H1 (cell line): ENCODE measurements around the gene NDC80. TPM values are rescaled to one million over a fixed set of nuclear protein-coding genes. Genes with fewer than 3 reads are reported as not detected.

Experiments
- CTCF ChIA-PET: fragments of 300-600 bp; sonication (Branson Sonifier 250); formaldehyde crosslinking; loops from one replicate; lab custom pipeline; 2021; ENCODE audit not compliant: partially characterized antibody; lab: Charles Lee
- POLR2A ChIA-PET: fragments of 300-600 bp; sonication (Branson Sonifier 250); formaldehyde crosslinking; loops from one replicate; lab custom pipeline; 2021; ENCODE audit warnings: inconsistent platforms; ENCODE audit not compliant: partially characterized antibody; lab: Charles Lee
- DNase-seq, 2 experiments: peaks; one replicate each; pipeline versions ENCODE4 v3.0.0 to v3.0.0-alpha.2; 2010 to 2022; ENCODE audit warnings: low spot score in 2 of 2, low read depth in 1 of 2, mixed read lengths in 1 of 2
- FAIRE-seq: peaks from 2 replicates; lab custom pipeline; 2011; peaks lifted over from hg19 to GRCh38; lab: Jason Lieb, UNC
- H2AFZ ChIP-seq: 2 replicates; pipeline ENCODE4 v1.8.1; 2012; ENCODE audit warnings: low read length, inconsistent platforms
- H2AK5ac ChIP-seq: 2 replicates; pipeline ENCODE4 v1.6.1; 2013; ENCODE audit warnings: low read depth, low read length
- H2BK120ac ChIP-seq: replicated peaks from 2 replicates; pipeline ENCODE3; 2013; ENCODE audit warnings: low read depth, low read length, inconsistent platforms
- H2BK12ac ChIP-seq: 2 replicates; pipeline ENCODE4 v1.6.1; 2013; ENCODE audit warnings: low read depth, low read length
- H2BK15ac ChIP-seq: 2 replicates; pipeline ENCODE4 v1.6.1; 2013; ENCODE audit warnings: low read length
- H2BK20ac ChIP-seq: 2 replicates; pipeline ENCODE4 v1.6.1; 2013; ENCODE audit warnings: low read length
- H2BK5ac ChIP-seq: 2 replicates; pipeline ENCODE4 v1.6.1; 2013; ENCODE audit warnings: low read depth, low read length
- H3K14ac ChIP-seq: 2 replicates; pipeline ENCODE4 v1.6.1; 2013; ENCODE audit warnings: inconsistent platforms; ENCODE audit not compliant: insufficient read length
- H3K18ac ChIP-seq: 2 replicates; pipeline ENCODE4 v1.6.1; 2013; ENCODE audit warnings: low read length; ENCODE audit errors: extremely low read depth
- H3K23ac ChIP-seq: 2 replicates; pipeline ENCODE4 v1.6.1; 2013; ENCODE audit warnings: inconsistent platforms; ENCODE audit not compliant: insufficient read length
- H3K23me2 ChIP-seq: 2 replicates; pipeline ENCODE4 v1.6.1; 2013; ENCODE audit warnings: low read depth, low read length
- H3K27ac ChIP-seq: 2 replicates; pipeline ENCODE4 v1.6.1; 2011; ENCODE audit warnings: low read depth, low read length, inconsistent platforms
- H3K27me3 ChIP-seq, 4 experiments: replicated peaks in 1 of 4; 1 replicate in 1 of 4; 2 replicates in 3 of 4; pipeline versions ENCODE4 v1.6.1 to v1.8.1; 2011 to 2013; ENCODE audit warnings: low read length in 3 of 4, mild to moderate bottlenecking in 3 of 4, inconsistent platforms in 2 of 4, mixed read lengths in 2 of 4, moderate library complexity in 1 of 4; ENCODE audit not compliant: control insufficient read depth in 3 of 4, insufficient read depth in 3 of 4; ENCODE audit errors: extremely low read depth in 1 of 4
- H3K36me3 ChIP-seq, 4 experiments: 2 replicates each; pipeline versions ENCODE4 v1.6.1 to v1.8.1; 2011 to 2013; ENCODE audit warnings: mild to moderate bottlenecking in 4 of 4, low read length in 3 of 4, moderate library complexity in 2 of 4, control low read depth in 1 of 4, inconsistent platforms in 1 of 4; ENCODE audit not compliant: insufficient read depth in 4 of 4, control insufficient read depth in 2 of 4
- H3K4ac ChIP-seq: replicated peaks from 2 replicates; pipeline ENCODE3; 2013; ENCODE audit warnings: low read length, low read depth, mixed read lengths, inconsistent platforms; ENCODE audit not compliant: insufficient read length
- H3K4me1 ChIP-seq, 4 experiments: replicated peaks in 1 of 4; 1 replicate in 1 of 4; 2 replicates in 3 of 4; pipeline versions ENCODE4 v1.6.1 to v1.8.1; 2011 to 2013; ENCODE audit warnings: low read length in 3 of 4, inconsistent platforms in 2 of 4, mixed read lengths in 1 of 4; ENCODE audit not compliant: insufficient read depth in 4 of 4, control insufficient read depth in 3 of 4
- H3K4me2 ChIP-seq, 2 experiments: 2 replicates each; pipeline versions ENCODE4 v1.6.1 to v1.8.1; 2011 to 2013; ENCODE audit warnings: low read depth in 2 of 2, low read length in 2 of 2, control low read depth in 1 of 2, inconsistent platforms in 1 of 2, mild to moderate bottlenecking in 1 of 2; ENCODE audit not compliant: insufficient read depth in 1 of 2
- H3K4me3 ChIP-seq, 4 experiments: fragments of 200-600, 300-600 bp in 1 of 4; sonication (generic), shearing (Covaris generic), sonication (Bioruptor Twin) in 1 of 4; 2 replicates each; pipeline versions ENCODE4 v1.5.1 to v1.8.1; 2011 to 2016; ENCODE audit warnings: low read length in 4 of 4, low read depth in 3 of 4, control low read depth in 2 of 4, inconsistent platforms in 2 of 4, mild to moderate bottlenecking in 2 of 4, mixed read lengths in 1 of 4, moderate library complexity in 1 of 4; ENCODE audit not compliant: insufficient read depth in 2 of 4; ENCODE audit errors: extremely low read depth in 1 of 4
- H3K56ac ChIP-seq: replicated peaks from 2 replicates; pipeline ENCODE3; 2013; ENCODE audit warnings: low read depth, mild to moderate bottlenecking, mixed read lengths, low read length, inconsistent platforms; ENCODE audit not compliant: insufficient read length
- H3K79me1 ChIP-seq: 2 replicates; pipeline ENCODE4 v1.6.1; 2013; ENCODE audit warnings: low read depth, low read length, control low read depth
- H3K79me2 ChIP-seq, 2 experiments: 2 replicates each; pipeline versions ENCODE4 v1.6.1 to v1.8.1; 2012 to 2013; ENCODE audit warnings: low read length in 2 of 2, mild to moderate bottlenecking in 2 of 2, inconsistent platforms in 1 of 2; ENCODE audit not compliant: insufficient read depth in 2 of 2, control insufficient read depth in 1 of 2
- H3K9ac ChIP-seq, 4 experiments: replicated peaks in 1 of 4; 1 replicate in 1 of 4; 2 replicates in 3 of 4; pipeline versions ENCODE4 v1.6.1 to v1.8.1; 2011 to 2013; ENCODE audit warnings: low read depth in 3 of 4, low read length in 3 of 4, control low read depth in 2 of 4, mild to moderate bottlenecking in 2 of 4, moderate library complexity in 2 of 4, inconsistent platforms in 1 of 4; ENCODE audit errors: extremely low read depth in 1 of 4
- H3K9me3 ChIP-seq, 2 experiments: 2 replicates each; pipeline versions ENCODE4 v1.6.1 to v1.8.1; 2012 to 2013; ENCODE audit warnings: mild to moderate bottlenecking in 2 of 2, moderate library complexity in 2 of 2, control low read depth in 1 of 2, inconsistent platforms in 1 of 2, low read depth in 1 of 2, low read length in 1 of 2, mixed read lengths in 1 of 2; ENCODE audit not compliant: insufficient read depth in 2 of 2
- H4K20me1 ChIP-seq, 2 experiments: replicated peaks in 1 of 2; 2 replicates each; pipeline versions ENCODE3 to v1.8.1; 2011 to 2013; ENCODE audit warnings: inconsistent platforms in 2 of 2, low read length in 2 of 2, mild to moderate bottlenecking in 1 of 2; ENCODE audit not compliant: insufficient read depth in 2 of 2, control insufficient read depth in 1 of 2
- H4K5ac ChIP-seq: 2 replicates; pipeline ENCODE4 v1.6.1; 2013; ENCODE audit warnings: low read length, low read depth, mixed read lengths, inconsistent platforms; ENCODE audit not compliant: insufficient read length
- H4K8ac ChIP-seq: 2 replicates; pipeline ENCODE4 v1.8.0; 2013; ENCODE audit warnings: mild to moderate bottlenecking, moderate library complexity, low read length, inconsistent platforms; ENCODE audit not compliant: insufficient read depth; ENCODE audit errors: extremely low read depth
- H4K91ac ChIP-seq: replicated peaks from 2 replicates; pipeline ENCODE3; 2013; ENCODE audit warnings: low read length, mixed read lengths, inconsistent platforms; ENCODE audit not compliant: insufficient read length
- BCL11A ChIP-seq, 2 experiments: IDR thresholded peaks; one replicate each; pipeline ENCODE4 v1.6.1; 2011; ENCODE audit warnings: low read depth in 2 of 2, low read length in 2 of 2, mild to moderate bottlenecking in 2 of 2
- CEBPB ChIP-seq: IDR thresholded peaks from 2 replicates; pipeline ENCODE4 v1.6.1; 2012; ENCODE audit warnings: low read depth, low read length
- EGR1 ChIP-seq: IDR thresholded peaks from 2 replicates; pipeline ENCODE4 v1.6.1; 2011; ENCODE audit warnings: low read depth, low read length, borderline replicate concordance
- KDM5A ChIP-seq: fragments of 200-600 bp; IDR thresholded peaks from 2 replicates; pipeline ENCODE4 v1.7.1; 2012; ENCODE audit warnings: mild to moderate bottlenecking, low read length, inconsistent platforms, mixed read lengths
- PHF8 ChIP-seq: fragments of 200-600 bp; sonication (generic); conservative IDR thresholded peaks from 2 replicates; pipeline ENCODE4 v1.7.1; 2012; ENCODE audit warnings: low read depth, mild to moderate bottlenecking, inconsistent platforms, low read length, moderate library complexity
- POU5F1 ChIP-seq: IDR thresholded peaks from 2 replicates; pipeline ENCODE4 v1.6.1; 2011; ENCODE audit warnings: low read depth, mild to moderate bottlenecking, low read length, moderate library complexity
- RFX5 ChIP-seq: IDR thresholded peaks from 2 replicates; pipeline ENCODE4 v1.6.1; 2011; ENCODE audit warnings: low read depth, low read length, improper control_type of control experiment, borderline replicate concordance
- RXRA ChIP-seq: IDR thresholded peaks from 2 replicates; pipeline ENCODE4 v1.6.1; 2011; ENCODE audit warnings: low read depth, mild to moderate bottlenecking, low read length, moderate library complexity; ENCODE audit not compliant: insufficient read depth
- WGBS, 2 experiments: shearing (Covaris generic) in 1 of 2; methylation state at CpG; one replicate each; pipeline versions ENCODE4 v1.1.6 to v1.1.7; 2013 to 2015; ENCODE audit warnings: low lambda C conversion rate in 2 of 2, mixed read lengths in 2 of 2, inconsistent platforms in 1 of 2, low coverage in 1 of 2, missing lambda C conversion rate in 1 of 2; ENCODE audit not compliant: insufficient replicate concordance in 2 of 2, insufficient coverage in 1 of 2, insufficient read length in 1 of 2; ENCODE audit errors: extremely low coverage in 1 of 2, missing lambda C conversion rate in 1 of 2; 5-methylcytosine and 5-hydroxymethylcytosine counted together
- polyA plus RNA-seq, 7 experiments: library from polyadenylated mRNA; depleted of rRNA in 3 of 7; stranded (reverse) in 5 of 7; unstranded in 2 of 7; fragments of >200 nt in 5 of 7; fragments of 200-250 nt in 2 of 7; gene quantifications; 1 replicate in 5 of 7; 2 replicates in 1 of 7; 4 replicates in 1 of 7; pipeline versions ENCODE4 v1.2.1 to v1.2.3, GENCODE V29; 2011 to 2013; ENCODE audit warnings: missing spikeins in 2 of 7, mixed read lengths in 2 of 7
- total RNA-seq: library from RNA; stranded (reverse); fragmentation: NEBNext Ultra II Directional; extraction: Animal tissue kit (Norgen Biotek cat#: 25700); gene quantifications from 2 replicates; pipeline ENCODE4 v1.2.1, GENCODE V29; 2021
- TF ChIP-seq, protein P1 (sequence below): IDR thresholded peaks from 2 replicates; pipeline ENCODE4 v1.6.1; 2012; ENCODE audit warnings: inconsistent platforms

The NDC80 gene
- total and polyA plus RNA-seq, 2 of the 8 experiments (the other 6 are each of a cell fraction or from before 2014, with no cell fraction given), result 11.0 to 45.0 TPM

GRCh38 chr18:2636126-2636631 is 64.8 kb downstream of the NDC80 start:
- H2AK5ac ChIP-seq, result no peak overlapping the region
- H3K23me2 ChIP-seq, result no peaks in the 10 kb centered on the region
- no peak overlapping the region for H2BK12ac ChIP-seq
- H3K23ac ChIP-seq, result no peak overlapping the region
- H4K5ac ChIP-seq, result no peak overlapping the region
- FAIRE-seq, result no peak
- H3K4me2 ChIP-seq, result no peak overlapping the region
- no peak for TF ChIP-seq KDM5A
- TF ChIP-seq BCL11A (IDR thresholded peaks at IDR 0.05; ENCODE audit: low read depth in 2 of 2, low read length in 2 of 2), result no peak
- no peak for TF ChIP-seq POU5F1
- no peak for TF ChIP-seq EGR1
- TF ChIP-seq, protein P1, sequence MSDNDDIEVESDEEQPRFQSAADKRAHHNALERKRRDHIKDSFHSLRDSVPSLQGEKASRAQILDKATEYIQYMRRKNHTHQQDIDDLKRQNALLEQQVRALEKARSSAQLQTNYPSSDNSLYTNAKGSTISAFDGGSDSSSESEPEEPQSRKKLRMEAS, result no peak
- TF ChIP-seq RFX5, result no peak
- no peak for TF ChIP-seq PHF8
- no peak for TF ChIP-seq CEBPB
- no peak for TF ChIP-seq RXRA
- TF ChIP-seq, all 59 proteins: peak for 0
- Histone ChIP-seq H3K27ac (no peak overlapping the region), H2BK120ac (no peak overlapping the region), H3K4me1 (no peaks in the 10 kb centered on the region), H3K4me3 (no peak overlapping the region), H3K79me1 (no peaks in the 10 kb centered on the region), H3K27me3 (no peaks in the 10 kb centered on the region), H3K14ac (no peak overlapping the region), H4K91ac (no peak overlapping the region), H3K56ac (no peak overlapping the region), H2BK20ac (no peak overlapping the region), H3K9ac (no peak overlapping the region), H4K20me1 (no peaks in the 10 kb centered on the region), H2BK5ac (no peak overlapping the region), H3K9me3 (no peaks in the 10 kb centered on the region; a peak in 1 of 4 replicates), H3K36me3 (no peaks in the 10 kb centered on the region), H2BK15ac (no peak overlapping the region), H3K4ac (no peak overlapping the region), H2AFZ (no peak overlapping the region), H3K79me2 (no peaks in the 10 kb centered on the region), H4K8ac (no peak overlapping the region), H3K18ac (no peak overlapping the region)
- ChIA-PET CTCF (interaction anchor here (0.6 kb wide), 1 partner anchor 189 kb away, joined by 3 read pairs; no protein-coding TSS in a partner anchor), POLR2A (interaction anchor here (1.1 kb wide), 1 partner anchor 20 kb away, joined by 5 read pairs; no protein-coding TSS in a partner anchor)
- no peak for DNase-seq
- 80% methylated on average over 9 of the region's 9 CpGs; no CpG with 5 or more reads in 1 of the 2 experiments for WGBS, 2 experiments
